Tibial nerve (tissue), 4 donors: Measurements from ENCODE around the gene AKT1S1. TPM values are rescaled to one million over a fixed set of nuclear protein-coding genes. Genes with fewer than 3 reads are reported as not detected.

Source experiments
- DNase-seq, 2 donors: peaks; one replicate each; pipeline ENCODE4 v3.0.0-alpha.2; 2019; ENCODE audit warnings: low spot score in 2 of 2
- H3K27ac ChIP-seq, 4 donors: fragments of 200-600 bp; sonication (generic) in 3 of 4; one replicate each; pipeline ENCODE4 v1.5.1; 2017 to 2019; ENCODE audit warnings: mild to moderate bottlenecking in 1 of 4
- H3K27me3 ChIP-seq, 2 donors: fragments of 200-600 bp; sonication (generic) in 1 of 2; one replicate each; pipeline versions ENCODE4 v1.5.1 to v1.6.0; 2017 to 2019
- H3K36me3 ChIP-seq, 3 donors: fragments of 200-600 bp; sonication (generic); one replicate each; pipeline ENCODE4 v1.5.1; 2018 to 2019
- H3K4me1 ChIP-seq, 4 donors: fragments of 200-600 bp; sonication (generic) in 3 of 4; one replicate each; pipeline ENCODE4 v1.5.1; 2017 to 2019
- H3K4me3 ChIP-seq, 4 donors: fragments of 200-600 bp; sonication (generic) in 3 of 4; one replicate each; pipeline ENCODE4 v1.5.1; 2017 to 2019; ENCODE audit warnings: mild to moderate bottlenecking in 1 of 4, moderate library complexity in 1 of 4
- H3K9me3 ChIP-seq, 4 donors: fragments of 200-600 bp; sonication (generic) in 3 of 4; one replicate each; pipeline ENCODE4 v1.5.1; 2017 to 2019
- EP300 ChIP-seq, 2 donors: sonication (generic); formaldehyde crosslinking; IDR thresholded peaks; one replicate each; pipeline ENCODE4 v1.6.1; 2017; ENCODE audit warnings: antibody characterized with exemption in 2 of 2, mild to moderate bottlenecking in 1 of 2
- POLR2A ChIP-seq, 2 donors: fragments of 450-650 bp; IDR thresholded peaks; one replicate each; pipeline ENCODE4 v1.6.1; 2017; ENCODE audit warnings: antibody characterized with exemption in 2 of 2, mild to moderate bottlenecking in 2 of 2, moderate library complexity in 2 of 2
- WGBS, 2 donors: methylation state at CpG; one replicate each; pipeline ENCODE4 v1.1.5; 2018; 5-methylcytosine and 5-hydroxymethylcytosine counted together
- total RNA-seq, 4 donors: library from RNA; depleted of rRNA; stranded (reverse); fragments of >200 nt; gene quantifications; one replicate each; pipeline ENCODE4 v1.1.0, GENCODE V29; 2016
- TF ChIP-seq, protein P1 (sequence below), 5 experiments: fragments of 200-600 bp in 3 of 5; fragments of 450-650 bp in 2 of 5; sonication (generic) in 3 of 5; IDR thresholded peaks; one replicate each; pipeline ENCODE4 v1.5.1; 2016 to 2019; ENCODE audit warnings: antibody characterized with exemption in 5 of 5, mild to moderate bottlenecking in 3 of 5, moderate library complexity in 2 of 5

The AKT1S1 gene
- total RNA-seq, 4 donors from 2014 or later, result 20.6 to 27.4 (median 25.4) TPM

DNA sequence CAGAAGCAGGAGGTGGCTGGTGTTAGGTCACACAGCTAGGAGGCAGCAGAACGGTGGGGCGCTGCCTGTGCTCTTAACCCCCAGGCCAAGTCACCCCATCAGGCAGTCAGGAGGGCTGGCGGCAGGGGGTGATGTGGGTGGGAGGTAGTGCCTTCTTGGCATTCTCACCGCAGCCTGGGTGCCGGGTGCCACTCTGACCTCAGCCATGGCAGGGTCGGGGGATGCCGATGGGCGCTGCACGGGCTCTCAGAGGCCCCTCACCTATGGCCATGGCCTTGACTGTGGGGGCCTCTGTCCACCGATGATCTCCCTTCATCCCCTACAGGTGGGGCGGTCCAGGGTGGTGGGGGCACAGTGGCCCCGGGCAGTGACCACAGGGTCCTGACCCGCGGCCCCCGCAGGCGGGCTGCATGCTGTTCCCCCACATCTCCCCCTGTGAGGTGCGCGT is 20.6 kb downstream of the AKT1S1 start:
- TF ChIP-seq EP300 (IDR thresholded peaks at IDR 0.05), result no peak
- no peak for TF ChIP-seq POLR2A (IDR thresholded peaks at IDR 0.05)
- TF ChIP-seq, protein P1, sequence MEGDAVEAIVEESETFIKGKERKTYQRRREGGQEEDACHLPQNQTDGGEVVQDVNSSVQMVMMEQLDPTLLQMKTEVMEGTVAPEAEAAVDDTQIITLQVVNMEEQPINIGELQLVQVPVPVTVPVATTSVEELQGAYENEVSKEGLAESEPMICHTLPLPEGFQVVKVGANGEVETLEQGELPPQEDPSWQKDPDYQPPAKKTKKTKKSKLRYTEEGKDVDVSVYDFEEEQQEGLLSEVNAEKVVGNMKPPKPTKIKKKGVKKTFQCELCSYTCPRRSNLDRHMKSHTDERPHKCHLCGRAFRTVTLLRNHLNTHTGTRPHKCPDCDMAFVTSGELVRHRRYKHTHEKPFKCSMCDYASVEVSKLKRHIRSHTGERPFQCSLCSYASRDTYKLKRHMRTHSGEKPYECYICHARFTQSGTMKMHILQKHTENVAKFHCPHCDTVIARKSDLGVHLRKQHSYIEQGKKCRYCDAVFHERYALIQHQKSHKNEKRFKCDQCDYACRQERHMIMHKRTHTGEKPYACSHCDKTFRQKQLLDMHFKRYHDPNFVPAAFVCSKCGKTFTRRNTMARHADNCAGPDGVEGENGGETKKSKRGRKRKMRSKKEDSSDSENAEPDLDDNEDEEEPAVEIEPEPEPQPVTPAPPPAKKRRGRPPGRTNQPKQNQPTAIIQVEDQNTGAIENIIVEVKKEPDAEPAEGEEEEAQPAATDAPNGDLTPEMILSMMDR (IDR thresholded peaks at IDR 0.05), result no peak
- Histone ChIP-seq H3K4me3 (no peak overlapping the region), H3K4me1 (peaks cover 0 to 84% (median 29%) of the 10 kb centered on the region in 4 donors), H3K9me3 (no peaks in the 10 kb centered on the region), H3K36me3 (peaks cover 0 to 75% (median 4%) of the 10 kb centered on the region in 3 donors), H3K27me3 (no peaks in the 10 kb centered on the region), H3K27ac (peak overlapping the region in 1 of 4 donors; percentile 60)
- 82 to 87% methylated on average over 7 to 13 of the region's 18 CpGs for WGBS, 2 donors
- no peak for DNase-seq

DNA sequence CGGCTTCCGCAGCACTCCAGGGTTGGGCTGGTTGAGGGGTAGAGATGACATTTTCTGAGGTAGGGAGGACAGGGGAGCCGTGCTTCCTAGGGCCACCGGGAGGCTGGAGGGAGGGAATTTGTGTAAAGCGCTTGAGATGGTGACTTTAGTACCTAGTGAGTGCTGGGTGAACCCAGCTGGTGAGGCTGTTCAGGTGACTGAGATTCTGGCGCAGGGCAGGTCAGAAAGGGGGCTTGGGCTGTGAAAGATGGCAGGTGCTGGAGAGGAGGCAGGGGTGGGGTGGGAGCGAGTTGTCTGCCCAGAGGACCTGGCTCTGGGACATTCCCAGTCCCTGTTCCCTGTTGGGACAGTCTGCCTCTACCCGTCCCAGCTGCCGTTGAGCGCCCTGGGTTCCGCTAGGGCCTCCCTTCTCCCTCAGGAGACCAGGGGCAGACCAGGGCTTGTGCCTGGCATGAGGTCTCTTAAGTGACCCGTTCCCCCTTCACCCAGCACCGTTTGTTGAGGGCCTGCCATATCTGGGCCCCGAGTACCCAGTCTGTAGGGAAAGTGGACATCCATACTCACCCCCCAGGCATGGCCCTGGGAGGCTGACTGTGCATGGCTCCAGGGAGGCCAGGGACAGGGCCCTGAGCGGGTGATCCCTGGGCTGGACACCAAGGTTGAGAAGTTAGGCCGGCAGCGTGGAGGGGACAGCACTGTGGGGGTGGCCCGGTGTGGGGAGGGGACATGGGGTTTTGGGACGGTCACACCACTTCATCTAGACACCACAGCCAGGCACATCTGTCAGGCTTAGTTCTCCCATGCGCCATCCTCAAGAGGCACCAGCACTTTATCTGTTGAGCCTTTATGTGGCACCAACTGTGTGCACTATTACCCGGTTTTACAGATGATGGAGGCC is 21.2 kb downstream of the AKT1S1 start:
- no peaks in the 10 kb centered on the region for H3K27me3 ChIP-seq
- H3K27ac ChIP-seq, result peak overlapping the region in 2 of 4 donors; percentile 28 to 60
- H3K9me3 ChIP-seq, result no peaks in the 10 kb centered on the region
- H3K4me3 ChIP-seq, result no peak overlapping the region
- peaks cover 0 to 77% (median 25%) of the 10 kb centered on the region in 4 donors for H3K4me1 ChIP-seq
- peaks cover 0 to 68% (median 4%) of the 10 kb centered on the region in 3 donors for H3K36me3 ChIP-seq
- TF ChIP-seq EP300 (IDR thresholded peaks at IDR 0.05) (no peak), POLR2A (IDR thresholded peaks at IDR 0.05) (no peak)
- TF ChIP-seq, protein P1 (IDR thresholded peaks at IDR 0.05), result no peak
- 73 to 77% methylated on average over 21 of the region's 21 CpGs for WGBS, 2 donors
- no peak for DNase-seq

DNA sequence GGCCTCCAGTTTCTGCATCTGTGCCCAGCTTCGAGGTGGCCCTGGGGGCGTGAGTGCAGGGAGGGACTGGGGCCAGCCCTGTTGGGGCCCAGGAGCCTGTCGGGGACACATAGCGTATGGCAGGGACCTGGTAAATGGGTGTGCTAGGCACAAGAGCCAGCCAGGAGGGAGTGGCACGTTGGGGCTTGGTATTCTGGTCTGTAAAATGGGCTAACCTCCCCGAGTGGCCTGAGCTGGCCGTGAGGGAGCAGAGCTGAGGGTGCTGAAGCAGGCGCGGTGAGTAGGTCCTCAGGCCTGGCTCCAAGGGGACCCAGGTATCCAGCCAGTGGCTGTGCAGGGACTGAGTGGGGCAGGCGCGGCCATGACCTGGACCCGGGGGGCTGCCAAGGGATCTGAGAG is 21.9 kb downstream of the AKT1S1 start:
- Histone ChIP-seq H3K36me3 (peaks cover 0 to 61% (median 4%) of the 10 kb centered on the region in 3 donors), H3K4me3 (no peak overlapping the region), H3K4me1 (peaks cover 0 to 72% (median 22%) of the 10 kb centered on the region in 4 donors), H3K27me3 (no peaks in the 10 kb centered on the region), H3K27ac (peak overlapping the region in 2 of 4 donors; percentile 28 to 60), H3K9me3 (no peaks in the 10 kb centered on the region)
- WGBS, 2 donors, result 88 to 91% methylated on average over 11 to 12 of the region's 12 CpGs
- TF ChIP-seq, protein P1 (IDR thresholded peaks at IDR 0.05), result no peak
- TF ChIP-seq POLR2A (IDR thresholded peaks at IDR 0.05) (no peak), EP300 (IDR thresholded peaks at IDR 0.05) (no peak)
- no peak for DNase-seq

DNA sequence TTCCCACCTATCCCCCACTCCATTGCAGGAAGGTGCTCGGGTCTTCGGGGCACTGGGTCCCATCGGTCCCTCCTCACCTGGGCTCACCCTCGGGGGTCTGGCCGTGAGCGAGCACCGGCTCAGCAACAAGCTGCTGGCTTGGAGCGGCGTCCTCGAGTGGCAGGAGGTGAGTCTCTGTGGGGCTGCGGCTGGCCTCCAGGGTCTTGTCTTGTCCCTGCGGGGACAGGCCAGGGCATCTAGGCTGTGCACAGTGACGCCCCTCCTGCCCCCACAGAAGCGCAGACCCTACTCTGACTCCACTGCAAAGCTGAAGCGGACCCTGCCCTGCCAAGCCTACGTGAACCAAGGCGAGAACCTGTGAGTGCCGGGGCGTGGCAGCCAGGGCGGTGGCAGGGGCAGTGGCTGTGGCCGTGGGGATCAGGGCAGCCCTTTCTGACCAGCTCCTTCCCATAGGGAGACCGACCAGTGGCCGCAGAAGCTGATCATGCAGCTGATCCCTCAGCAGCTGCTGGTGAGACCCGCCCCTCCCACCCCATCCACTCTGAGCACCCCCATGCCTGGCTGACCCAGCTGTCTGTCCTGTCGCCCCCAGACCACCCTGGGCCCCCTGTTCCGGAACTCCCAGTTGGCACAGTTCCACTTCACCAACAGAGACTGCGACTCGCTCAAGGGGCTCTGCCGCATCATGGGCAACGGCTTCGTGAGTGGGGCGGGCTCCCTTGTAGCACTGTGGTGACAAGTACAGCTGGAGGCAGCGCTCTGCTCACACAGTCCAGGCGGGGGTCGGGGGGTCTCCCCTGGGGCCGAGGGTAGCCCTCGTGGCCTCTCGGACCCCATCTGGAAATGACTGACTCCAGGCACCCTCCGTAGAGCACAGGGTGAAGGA is 22.5 kb downstream of the AKT1S1 start:
- TF ChIP-seq, protein P1 (IDR thresholded peaks at IDR 0.05), result no peak
- no peak for TF ChIP-seq EP300 (IDR thresholded peaks at IDR 0.05)
- TF ChIP-seq POLR2A (IDR thresholded peaks at IDR 0.05), result no peak
- DNase-seq, result no peak
- Histone ChIP-seq H3K36me3 (peaks cover 0 to 55% (median 4%) of the 10 kb centered on the region in 3 donors), H3K4me3 (no peak overlapping the region), H3K27ac (peak overlapping the region in 2 of 4 donors; percentile 32 to 60), H3K4me1 (peaks cover 0 to 70% (median 24%) of the 10 kb centered on the region in 4 donors), H3K9me3 (no peaks in the 10 kb centered on the region), H3K27me3 (no peaks in the 10 kb centered on the region)
- WGBS, 2 donors, result 76 to 91% methylated on average over 8 to 37 of the region's 39 CpGs
